HG03342 (cell line): ENCODE results near the gene SH3GL1.

Experiments used
- ATAC-seq: cut with Tn5 transposase; IDR thresholded peaks from one replicate; pipeline ENCODE4 v1.9.1; 2021; ENCODE audit warnings: mild to moderate bottlenecking, moderate library complexity; ENCODE audit not compliant: unreplicated experiment

Gene SH3GL1

DNA sequence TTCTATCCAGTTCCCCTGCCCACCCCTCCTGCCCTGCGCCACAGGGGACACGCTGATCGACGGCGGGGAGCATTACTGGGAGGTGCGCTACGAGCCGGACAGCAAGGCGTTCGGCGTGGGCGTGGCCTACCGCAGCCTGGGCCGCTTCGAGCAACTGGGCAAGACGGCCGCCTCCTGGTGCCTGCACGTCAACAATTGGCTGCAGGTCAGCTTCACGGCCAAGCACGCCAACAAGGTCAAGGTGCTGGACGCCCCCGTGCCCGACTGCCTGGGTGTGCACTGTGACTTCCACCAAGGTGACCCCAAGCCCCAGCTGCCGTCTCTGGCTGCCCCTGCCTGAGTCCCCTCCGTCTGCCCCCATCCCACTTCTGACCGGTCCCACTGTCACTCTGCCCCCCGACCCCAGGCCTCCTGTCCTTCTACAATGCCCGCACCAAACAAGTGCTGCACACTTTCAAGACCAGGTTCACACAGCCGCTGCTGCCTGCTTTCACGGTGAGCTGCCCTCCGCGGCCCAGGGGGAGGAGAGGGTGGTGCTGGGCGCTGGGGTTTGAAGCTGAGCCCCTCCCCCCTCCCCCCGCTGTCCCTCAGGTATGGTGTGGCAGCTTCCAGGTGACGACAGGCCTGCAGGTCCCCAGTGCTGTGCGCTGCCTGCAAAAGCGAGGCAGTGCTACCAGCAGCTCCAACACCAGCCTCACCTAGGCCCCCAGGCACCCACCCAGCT is 77.2 kb downstream of the SH3GL1 start:
- no peak for ATAC-seq

DNA sequence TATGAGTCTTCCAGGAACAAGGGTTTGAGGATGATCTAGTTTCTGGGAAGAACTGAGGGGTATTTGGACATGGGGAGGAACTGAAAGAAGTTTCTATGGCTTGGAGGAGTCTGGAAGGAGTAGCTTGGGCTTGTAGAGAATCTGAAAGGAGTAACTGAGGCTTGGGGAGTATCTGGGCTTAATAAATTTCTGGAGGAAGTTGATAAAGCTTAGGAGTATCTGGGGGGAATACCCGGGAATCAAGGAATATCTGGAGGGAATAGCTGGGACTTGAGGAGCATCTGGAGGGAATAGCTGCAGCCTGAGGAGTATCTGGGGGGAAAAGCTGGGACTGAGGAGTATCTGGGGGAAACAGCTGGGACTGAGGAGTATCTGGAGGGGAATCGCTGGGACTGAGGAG is 79.9 kb downstream of the SH3GL1 start:
- no peak for ATAC-seq

DNA sequence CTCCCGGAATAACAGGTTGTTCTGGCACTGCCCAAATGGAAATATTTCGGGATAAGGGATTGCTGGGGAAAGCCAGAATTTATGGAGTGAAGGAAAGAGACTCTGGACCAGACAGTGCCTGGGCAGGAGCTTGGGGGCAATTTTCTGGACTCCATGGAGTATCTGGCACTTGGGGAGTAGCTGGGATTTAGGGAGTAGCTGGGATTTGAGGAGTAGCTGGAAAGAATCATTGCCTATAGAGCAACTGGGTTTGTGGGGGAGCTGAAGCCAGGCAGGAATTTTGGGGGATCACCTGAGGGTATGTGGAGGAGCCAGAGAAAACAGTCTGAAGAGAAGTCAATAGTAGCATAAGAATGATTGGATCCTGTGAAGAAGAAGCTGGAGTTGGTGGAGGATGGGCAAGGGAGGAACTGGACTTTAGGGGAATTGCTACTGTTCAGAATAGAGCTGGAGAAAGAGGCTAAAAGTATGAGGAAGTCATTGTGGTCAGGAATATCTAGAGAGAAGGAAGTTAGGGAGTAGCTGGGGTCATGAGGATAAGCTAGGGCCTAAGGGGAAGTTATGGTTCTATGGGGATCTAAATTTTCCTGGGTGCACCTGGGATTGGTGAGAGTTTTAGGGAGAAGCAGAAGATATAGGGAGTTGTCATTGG is 81.2 kb downstream of the SH3GL1 start:
- ATAC-seq: no peak

DNA sequence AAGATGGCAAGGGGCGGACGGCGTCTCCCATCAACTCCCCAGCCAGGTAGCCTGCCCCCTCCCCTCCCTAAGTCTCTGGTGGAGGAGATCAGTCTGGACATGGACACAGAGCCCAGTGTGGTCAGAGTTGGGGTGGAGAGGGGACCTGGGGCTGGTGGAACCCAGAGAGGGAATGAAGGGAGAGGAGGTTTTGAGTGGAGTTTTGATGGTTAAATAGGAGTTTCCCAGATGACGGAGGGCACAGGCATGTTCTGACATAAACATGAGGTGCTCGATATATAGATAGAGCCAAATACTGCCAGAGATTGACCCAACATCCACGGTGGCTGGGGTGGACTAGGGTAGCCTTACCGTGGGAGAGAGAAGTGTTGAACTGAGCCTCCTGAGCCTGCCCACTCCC is 81.9 kb downstream of the SH3GL1 start:
- no peak for ATAC-seq

DNA sequence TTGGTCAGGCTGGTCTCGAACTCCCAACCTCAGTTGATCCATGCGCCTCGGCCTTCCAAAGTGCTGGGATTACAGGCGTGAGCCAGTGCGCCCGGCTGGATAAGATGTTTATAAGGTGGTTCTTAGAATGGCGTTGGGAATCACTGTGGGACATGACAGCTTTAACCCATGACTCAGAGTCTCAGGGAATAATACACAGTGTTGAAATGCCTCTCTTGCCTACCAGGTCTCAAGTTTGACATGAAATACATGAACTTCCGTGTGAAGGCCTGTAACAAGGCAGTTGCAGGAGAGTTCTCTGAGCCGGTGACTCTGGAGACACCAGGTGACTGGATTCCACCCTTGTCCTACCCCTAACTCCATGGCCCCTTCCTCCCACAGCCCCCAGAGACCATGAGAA is 83.4 kb downstream of the SH3GL1 start:
- no peak for ATAC-seq

DNA sequence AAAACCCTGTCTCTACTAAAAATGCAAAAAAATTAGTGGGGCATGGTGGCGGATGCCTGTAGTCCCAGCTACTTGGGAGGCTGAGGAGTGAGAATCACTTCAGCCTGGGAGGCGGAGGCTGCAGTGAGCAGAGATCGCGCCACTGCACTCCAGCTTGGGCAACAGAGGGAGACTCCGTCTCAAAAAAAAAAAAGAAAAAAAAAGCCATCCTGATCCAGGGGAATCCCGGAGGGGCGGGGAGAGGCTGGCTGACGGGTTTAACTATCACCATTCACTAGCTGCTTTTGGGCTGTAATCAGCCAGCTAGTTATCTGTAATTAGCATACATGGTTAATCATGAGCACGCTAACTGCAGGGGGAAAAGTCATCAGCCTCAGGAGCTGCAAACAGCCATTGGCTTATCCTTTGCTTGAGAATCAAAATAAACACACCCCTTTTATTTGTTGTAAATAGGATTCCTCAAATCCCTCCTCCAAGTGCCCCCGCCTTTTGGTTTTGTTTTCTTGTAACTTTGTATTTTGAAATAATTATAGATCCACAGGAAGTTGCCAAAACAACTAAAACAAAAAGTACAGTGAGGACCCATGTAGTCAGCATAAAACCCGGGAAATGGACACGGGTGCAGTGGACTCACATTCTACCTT is 86.4 kb downstream of the SH3GL1 start:
- no peak for ATAC-seq
